GM18519 (cell line): Measurements from ENCODE around the gene AVPR1B.

Source experiments
- ATAC-seq: cut with Tn5 transposase; IDR thresholded peaks from one replicate; pipeline ENCODE4 v1.9.1; 2021; ENCODE audit warnings: mild to moderate bottlenecking, moderate library complexity; ENCODE audit not compliant: unreplicated experiment, low FRiP score

AVPR1B gene

DNA sequence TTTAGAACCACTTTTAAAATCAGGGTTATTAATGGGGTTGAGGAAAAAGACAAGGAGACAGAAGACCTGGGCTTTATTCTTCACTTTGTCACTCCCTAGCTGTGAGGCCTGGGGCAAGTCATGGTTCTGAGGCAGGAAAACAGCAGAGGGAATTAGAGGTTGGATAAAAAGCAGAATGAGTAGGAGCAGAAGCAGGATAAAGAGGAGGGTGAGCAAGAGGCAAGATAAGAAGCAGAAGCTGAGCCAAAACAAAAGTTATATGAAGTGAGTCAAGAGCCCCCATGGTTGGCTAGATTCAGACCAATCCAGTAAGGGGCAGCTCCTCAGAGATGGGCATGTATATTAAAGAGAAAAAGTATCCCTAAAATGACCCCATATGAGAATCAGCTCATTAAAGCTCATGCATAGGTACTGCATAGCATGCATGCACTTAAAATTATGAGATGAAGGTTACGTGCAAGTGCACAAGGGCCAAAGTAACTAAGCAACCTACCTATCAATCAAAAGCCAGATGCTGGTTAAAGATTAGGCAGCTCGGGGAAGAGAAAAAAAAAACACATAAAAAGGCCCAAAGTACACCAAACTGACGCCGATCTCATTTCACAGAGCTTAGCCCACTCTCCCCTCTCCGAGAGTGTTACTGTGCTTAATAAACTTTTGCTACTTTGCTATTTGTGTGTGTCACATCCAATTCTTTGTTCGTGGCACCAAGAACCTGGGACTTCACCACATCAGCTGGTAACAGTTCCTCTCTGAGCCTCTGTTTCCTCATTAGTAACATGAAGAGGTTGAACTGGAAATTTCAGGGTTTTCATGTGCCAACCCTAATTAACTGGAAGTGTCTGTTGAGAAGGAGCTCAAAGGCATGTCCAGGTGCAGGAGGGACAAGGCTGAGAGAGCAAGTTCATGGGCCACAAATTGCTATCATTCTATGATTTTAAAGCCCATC lies 2.2 kb downstream of the AVPR1B start:
- ATAC-seq: no peak

DNA sequence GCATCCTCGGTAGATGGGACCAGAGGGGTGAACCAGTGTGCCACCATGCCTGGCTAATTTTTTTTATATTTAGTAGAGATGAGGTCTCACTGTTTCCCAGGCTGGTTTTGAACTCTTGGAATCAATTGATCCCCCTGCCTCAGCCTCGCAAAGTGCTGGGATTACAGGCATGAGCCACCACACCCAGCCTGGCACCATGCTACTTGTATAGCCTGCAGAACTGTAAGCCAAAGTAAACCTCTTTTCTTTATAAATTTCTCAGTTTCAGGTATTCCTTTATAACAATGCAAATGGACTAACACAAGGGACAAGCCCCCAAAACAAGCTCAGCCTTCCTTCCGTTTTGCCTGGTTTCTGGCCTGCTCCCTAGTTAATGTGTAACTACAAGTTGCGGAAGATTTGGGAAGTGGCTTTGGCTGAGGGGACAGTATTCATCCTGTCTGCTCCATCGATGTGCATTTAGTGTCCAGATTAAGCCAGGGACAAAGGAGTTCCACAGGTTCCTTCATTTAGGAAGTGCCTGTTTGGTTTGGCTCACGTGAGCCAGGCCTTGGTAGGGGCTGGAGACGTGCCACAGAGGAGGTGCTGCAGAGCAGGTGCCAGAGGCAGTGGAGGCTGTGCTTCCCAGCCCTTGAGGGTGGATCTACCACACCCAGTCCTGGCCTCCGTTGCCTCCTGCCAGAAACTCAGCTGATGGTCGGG lies 4.4 kb downstream of the AVPR1B start:
- no peak for ATAC-seq

DNA sequence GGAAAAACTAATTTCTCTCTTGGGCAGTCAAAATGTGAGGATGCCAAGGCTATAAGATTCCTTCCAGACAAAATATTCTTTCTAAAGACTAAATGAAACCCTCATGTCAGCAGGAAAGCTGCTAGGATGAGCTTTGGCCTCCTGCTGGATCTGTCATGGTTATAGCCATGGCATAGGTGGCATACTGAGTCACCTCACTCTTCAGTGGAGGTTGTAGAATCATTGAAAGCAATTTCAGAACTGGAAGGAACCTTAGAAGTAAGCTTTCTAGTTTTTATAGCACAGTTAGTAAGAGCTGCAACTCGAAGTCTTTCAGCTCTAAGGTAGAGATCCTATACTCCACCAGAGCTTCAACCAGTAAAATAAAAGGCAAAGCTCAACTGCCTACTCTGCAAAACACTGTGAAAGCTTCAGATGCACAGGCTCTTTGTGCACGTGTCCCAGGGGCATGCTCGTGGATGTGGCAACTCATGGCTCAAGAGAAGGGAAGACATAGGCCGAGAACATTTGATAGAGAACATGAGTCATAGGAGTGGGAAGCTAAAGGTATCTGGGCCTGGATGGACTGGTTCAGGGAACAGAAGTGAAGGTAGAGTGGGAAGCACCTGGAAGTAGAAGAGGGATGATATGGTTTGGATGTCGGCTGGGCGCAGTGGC lies 5.8 kb downstream of the AVPR1B start:
- no peak for ATAC-seq

DNA sequence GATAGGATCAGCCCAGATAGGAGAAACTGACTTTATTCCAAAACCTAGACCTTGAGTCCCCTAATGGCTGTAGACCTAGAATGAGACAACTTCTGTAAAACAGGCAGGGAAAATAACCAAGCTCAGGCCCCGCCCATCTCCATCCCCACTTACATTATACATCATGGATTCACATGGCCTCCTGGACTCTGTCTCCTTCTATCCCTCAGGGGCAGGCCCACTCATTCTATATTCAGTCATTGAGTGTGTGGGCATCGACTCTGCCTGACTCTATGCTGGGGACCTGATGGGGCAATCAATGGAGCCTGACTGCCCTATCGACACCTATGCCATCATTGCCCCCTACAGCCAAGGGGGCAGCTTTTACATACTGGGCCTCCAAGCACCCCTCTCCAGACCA lies 6.4 kb downstream of the AVPR1B start:
- no peak for ATAC-seq

DNA sequence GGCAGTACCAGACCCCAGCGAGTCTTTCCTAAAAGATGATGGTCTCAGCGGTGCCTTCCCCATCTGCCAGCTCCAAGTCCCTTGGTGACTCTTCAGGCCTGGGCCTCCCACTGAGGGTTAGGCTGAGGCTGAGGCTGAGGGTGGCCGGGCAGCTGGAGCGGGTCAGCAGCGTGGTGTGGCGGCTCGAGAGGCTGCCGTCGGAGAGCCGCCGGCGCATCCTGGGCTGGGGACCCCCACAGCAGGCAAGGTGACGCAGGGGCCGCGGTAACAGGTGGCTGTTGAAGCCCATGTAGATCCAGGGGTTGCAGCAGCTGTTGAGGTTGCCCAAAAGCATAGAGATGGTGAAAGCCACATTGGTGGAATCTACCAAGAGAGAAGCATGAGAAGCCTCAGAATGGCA lies 7.0 kb downstream of the AVPR1B start:
- no peak for ATAC-seq

DNA sequence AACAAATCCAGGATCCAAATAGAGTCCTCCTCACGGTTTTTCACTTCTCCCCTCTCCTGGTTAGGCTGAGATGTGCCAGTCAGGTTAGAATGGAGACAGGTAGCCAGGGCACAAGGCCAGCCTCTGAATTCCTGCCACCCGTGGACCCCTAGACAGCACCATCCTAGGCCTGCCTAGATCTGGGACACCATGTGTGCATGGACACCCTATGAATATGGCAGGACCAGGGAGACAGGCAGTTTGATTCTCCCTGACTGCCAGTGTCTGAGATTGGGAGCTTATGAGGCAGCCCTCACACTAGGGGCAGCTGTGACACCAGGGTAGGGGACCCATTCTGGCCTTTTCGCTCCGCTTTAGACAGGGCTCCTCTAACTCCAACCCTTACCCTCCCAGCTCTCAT lies 7.5 kb downstream of the AVPR1B start:
- ATAC-seq: no peak

DNA sequence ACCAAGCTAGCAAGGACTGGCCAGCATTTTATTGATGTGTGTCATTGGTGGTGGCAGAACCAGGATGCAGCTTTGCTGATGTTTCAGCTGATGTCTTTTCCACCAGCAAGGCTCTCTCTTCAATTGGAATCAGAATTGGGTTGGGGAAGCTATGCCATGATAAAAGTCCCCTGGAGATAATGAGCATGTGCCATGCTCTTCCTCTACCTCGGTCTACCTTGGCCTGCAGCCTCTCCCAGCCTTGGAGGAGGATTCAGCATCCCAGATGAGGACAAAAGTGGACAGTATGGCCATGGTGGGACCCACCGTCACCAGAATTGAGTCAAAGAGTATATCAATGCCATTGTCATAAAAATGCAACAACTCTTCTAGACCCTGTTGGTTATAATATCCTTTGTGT lies 8.6 kb downstream of the AVPR1B start:
- no peak for ATAC-seq

DNA sequence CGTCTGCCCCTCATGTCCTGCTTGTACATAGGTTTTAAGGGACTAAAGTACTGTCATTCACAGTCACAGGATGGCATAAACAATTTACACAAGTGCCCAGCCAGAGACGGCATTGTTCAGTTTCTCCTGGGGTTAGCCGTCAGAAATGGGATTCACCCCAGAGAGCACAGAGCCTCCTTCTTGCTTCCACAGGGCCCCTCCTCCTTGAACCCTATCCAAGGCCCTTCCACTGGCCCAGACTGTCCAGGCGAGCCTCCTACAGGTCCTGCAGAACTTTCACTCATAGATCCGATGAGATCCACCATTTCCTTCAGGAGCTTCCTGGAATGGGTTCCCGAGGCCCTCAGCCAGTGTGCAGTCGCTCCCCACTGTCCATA lies 10.0 kb downstream of the AVPR1B start:
- ATAC-seq: no peak

DNA sequence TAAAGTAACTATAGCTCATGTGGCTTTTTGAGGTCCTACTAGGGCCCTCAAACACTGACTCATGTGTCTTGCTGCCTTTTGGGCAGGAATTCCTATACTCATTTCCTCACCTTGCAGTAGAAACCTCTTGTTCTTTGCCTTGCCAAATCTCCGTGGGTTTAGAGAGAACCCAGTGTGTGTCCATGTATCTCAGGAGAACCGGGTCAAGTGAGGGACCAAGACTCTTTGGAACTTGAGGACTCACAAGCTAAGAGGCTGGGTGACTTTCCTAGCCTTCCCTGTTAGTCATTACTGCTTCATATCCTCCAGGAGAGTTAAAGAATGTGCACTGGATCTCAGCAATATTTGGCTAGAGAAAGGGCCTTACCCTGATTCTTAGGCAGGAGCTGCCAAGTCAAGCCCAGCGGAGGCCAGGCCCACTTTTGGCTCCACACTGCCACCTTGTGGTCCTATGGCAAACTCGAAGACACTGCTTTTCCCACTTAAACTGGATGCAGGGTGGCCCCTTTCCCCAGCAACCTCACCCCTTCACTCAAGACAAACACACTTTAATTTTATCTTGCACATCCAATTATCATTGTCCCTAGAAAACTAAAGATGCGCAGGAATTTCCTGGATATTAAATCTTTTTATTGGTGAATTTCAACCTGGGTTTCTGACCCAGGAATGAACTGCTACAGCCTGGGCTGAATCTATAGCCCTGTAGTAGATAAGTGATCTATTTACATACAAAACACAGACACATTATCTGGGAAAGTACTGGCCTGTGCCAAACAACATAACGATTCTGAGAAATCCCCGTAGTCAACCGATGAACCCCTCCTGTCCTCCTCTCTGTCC lies 10.6 kb downstream of the AVPR1B start:
- no peak for ATAC-seq

DNA sequence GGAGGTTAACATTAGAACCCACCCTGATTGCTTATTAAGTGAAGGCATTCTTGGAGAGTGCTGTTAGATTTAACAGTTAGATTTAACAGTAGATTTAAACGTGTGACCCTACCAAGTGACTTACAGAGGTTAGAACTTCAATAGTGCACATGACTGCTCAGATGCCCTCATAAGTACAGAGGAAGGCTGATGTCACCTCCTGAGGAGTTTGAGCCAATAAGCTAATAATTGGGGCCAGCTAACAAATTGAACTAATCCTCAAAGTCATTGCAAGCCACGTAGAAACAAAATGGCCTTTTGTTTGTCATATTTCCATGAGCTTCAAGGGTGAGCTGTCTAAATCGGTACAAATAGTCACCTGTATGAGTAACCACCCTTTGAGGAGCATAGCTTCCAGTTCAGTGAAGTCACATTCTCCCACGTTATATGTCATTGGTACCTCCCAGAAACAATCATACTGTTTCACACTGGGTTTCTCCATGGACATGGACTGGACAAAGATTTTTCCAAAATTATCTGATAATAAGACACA lies 11.7 kb downstream of the AVPR1B start:
- no peak for ATAC-seq

DNA sequence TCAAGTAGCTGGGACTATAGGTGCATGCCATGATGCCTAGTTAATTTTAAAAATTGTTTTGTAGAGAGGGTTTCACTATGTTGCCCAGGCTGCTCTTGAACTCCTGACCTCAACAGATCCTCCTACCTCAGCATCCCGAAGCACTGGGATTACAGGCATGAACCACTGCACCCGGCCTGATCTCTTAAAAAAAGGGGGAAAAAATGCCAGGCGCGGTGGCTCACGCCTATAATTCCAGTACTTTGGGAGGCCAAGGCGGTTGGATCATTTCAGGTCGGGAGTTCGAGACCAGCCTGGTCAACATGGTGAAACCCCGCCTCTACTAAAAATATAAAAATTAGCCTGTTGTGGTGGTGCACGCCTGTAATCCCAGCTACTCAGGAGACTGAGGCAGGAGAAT lies 13.2 kb downstream of the AVPR1B start:
- ATAC-seq: no peak

DNA sequence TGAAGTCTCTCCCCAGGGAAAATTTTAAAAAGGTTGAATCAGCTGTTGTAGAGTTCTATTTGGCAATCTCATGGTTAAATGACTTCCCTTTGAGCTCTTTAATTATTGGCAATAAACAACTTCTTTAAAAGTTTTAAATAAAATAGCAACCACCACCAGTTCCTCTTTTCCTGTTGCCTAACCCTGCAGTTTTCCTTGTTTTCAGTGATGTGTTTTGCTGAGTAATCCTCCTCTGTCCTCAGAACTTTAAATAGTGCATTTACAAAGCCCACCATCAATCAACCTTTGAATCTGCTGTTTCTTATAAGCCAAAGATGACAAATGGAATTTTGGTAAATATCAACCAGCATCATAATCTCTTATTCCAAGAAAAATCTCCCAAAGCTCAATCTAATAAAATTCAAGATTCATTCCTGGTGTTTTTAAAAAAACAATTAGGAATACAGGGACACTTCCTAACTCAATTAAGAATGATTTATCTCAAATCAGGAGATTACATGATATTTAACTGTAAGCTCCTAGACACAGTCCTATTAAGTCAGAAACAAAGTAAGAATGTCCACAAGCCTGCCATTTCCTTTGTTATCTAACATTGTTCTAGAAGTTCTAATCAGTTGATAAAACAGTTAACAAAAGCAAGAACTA lies 14.8 kb downstream of the AVPR1B start:
- ATAC-seq: no peak

DNA sequence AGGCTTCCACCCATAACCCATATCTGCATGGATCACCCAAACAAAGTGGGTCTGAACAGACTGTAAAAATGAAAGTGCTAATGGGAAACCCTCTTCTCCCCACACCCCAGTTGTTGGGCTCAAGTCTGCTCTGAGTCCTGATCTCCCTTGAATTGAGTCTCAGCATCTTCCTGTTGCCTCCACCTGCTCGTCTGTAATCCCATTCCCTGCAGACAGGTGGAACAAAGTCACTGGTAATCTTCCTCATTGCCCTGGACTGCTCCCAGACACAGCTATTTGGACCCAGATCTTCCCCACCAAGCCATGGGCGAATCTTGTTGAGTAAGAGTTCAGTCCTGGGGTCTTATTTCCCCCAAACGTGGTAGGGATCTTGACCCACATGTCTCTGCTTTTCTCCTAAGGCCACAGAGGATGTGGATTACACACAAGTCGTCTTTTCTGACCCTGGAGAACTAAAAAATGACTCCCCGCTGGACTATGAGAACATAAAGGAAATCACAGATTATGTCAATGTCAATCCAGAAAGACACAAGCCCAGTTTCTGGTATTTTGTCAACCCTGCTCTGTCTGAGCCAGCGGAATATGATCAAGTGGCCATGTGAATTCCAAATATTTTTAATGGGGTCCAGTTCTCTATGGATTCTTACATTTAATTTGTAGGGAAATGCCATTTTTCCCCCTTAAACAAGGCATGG lies 15.7 kb downstream of the AVPR1B start:
- no peak for ATAC-seq

DNA sequence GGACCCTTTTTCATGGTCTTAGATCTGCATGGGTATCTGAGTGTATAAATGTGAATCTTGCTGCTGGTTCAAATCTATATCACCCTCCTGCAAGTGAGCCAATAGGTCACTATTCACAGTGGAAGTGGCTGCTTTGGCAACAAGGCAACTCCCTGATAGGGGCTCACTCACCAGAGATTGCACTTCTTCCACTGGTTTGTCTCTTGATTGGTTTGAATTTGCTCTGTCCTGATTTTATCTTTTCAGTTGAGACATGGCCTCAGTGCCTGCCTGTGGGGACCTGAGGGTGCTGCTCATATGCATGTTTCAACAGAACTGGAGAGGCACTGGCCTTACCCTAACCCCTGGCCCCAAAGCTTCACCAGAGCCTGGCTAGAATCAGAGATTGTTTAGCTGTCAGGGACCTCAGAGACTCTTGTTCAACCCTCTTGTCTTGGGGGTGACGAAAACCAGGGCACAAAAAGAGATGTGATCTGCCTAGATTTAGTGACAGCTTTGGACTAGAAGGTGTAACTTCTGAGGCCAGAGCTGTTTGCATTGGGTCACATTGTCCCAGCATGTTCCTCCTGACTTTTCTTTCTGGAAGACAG lies 16.9 kb downstream of the AVPR1B start:
- ATAC-seq: no peak

DNA sequence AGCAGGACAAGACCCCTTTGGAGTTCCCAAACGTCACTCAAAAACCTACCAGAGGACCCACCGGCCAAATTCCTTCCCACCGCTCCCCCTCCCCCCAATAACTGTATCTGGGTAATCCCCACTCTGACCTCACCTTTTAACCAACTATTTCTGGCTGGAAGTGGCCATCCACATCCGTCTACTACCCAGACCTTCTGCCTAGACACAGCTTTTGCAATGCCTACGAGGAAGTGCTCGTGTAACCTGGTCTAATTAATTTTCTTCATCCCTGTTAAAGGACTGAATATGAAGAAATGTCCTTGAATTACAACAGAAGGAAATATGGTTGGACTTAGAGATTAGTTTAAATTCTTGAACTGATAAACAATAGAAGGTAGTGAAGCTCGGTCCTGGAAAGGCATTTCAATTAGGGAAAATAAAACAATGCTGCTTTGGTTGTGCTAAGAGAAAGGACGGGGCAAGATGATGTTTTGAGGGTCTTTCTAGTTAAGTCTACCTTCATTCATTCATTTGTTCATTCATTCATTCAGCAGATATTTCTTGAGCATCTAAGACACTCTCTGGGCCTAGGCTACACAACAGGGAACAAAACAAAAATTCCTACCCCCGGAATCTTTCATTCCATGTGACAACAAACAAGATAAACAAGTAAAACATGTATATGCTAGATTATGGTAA lies 18.8 kb downstream of the AVPR1B start:
- no peak for ATAC-seq

DNA sequence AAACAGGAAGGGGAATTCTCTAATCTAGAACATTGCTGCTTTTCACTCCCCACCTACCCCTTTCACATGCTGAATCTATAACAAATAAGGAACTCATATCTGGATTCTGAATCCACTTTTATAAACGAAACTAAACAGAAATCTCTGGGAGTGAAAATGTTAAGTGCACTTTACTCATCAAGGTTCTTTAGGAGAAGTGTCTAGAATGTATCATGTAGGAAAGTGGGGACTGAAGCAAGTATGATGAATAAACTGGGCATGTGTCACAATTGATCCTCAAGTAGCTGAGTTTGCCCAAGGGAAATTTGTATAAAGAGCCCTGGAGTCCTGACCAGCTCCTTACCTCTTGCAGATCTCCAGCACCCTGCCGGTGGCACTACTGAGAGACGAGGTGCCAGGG lies 19.8 kb downstream of the AVPR1B start:
- ATAC-seq: no peak

DNA sequence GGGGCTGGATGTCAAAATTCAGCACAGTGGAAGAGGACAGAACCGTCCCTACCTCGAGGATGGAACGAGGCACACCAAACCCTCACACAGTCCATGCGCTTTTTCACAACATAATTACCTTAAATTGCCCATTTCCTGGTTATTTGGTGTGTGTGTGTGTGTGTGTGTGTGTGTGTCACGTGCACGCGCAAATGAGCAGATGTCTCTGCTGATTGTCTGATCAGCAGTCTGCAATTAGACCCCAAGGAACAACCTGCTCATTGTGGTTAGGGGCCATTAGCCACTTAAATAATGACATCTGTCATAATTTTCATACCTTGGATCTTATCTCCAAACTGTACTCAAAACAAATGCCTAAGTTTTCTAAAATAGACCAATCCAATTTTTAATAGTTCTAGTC lies 23.2 kb downstream of the AVPR1B start:
- no peak for ATAC-seq

DNA sequence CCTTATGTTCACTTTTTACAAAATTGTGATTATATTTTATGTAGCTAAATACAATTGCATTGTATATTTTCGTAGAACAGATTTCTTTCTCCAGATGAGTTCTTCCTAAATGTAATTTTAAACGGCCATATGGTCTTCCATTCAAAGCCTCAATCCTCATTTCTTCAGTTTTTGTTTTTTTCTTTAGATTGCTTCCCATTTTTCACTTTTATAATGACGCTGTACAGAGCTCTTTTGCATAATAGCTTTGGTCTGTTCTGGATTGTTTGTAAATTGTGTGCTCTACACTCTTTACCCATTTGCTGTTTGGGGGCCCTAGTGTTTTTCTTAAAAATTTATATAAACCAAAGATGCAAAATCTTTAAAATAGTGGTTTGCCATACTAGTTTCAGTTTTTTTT lies 27.8 kb downstream of the AVPR1B start:
- no peak for ATAC-seq
